ENCODE results near the gene CFAP299. TPM values are rescaled to one million over a fixed set of nuclear protein-coding genes. Genes with fewer than 3 reads are reported as not detected.
"Not testable (repeated sequence)": the region's sequence is repeated elsewhere in the genome, so short reads cannot be mapped to it uniquely, and the experiment has no call there.

CFAP299 gene
- total and polyA plus RNA-seq, 5 experiments from 2014 or later = 0.37 to 0.74 TPM; not detected in 3

DNA sequence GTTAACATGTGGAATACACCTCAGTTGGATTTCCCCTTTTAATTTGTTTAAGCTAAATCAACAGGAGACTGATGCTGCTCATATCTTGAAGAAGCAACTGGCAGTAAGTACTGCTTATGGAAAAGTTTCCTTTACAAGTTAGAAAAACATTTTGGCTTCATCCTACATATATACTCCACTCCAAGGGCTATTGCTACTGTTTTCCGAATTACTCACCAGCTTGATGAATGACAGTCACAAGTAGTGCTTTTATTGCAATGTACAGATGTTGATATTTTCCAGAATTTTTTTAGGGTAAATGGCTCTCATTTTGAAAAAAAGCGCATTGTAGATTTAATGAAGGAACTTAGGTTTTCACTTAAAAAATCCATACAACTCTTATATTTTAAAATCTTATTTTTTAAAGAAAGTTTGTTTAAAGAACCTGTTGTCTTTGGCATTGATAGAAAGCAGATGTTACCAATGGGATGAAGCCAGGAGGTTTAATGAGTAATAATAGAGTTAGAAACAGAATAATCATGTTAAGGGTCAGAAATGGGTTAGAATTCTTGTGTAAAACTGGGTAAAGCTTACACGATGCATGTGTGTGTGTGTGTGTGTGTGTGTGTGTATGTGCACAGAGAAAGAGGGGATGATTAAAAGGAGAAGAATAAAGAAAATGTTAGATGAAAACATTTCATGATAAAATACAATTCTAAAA, 272.9 kb downstream of the CFAP299 start:
- no peak for ATAC-seq
- Mint-ChIP-seq H3K4me1 (peaks cover 2 to 23% (median 13%) of the 10 kb centered on the region in 4 donors), H3K27me3 (no peaks in the 10 kb centered on the region), H3K4me3 (no peak overlapping the region), H3K36me3 (no peaks in the 10 kb centered on the region), H3K27ac (no peak overlapping the region), H3K9me3 (peaks cover 0 to 8% (median 0%) of the 10 kb centered on the region in 9 donors)
- POLR2A ChIA-PET = no interaction called here
- DNase-seq = no peak

DNA sequence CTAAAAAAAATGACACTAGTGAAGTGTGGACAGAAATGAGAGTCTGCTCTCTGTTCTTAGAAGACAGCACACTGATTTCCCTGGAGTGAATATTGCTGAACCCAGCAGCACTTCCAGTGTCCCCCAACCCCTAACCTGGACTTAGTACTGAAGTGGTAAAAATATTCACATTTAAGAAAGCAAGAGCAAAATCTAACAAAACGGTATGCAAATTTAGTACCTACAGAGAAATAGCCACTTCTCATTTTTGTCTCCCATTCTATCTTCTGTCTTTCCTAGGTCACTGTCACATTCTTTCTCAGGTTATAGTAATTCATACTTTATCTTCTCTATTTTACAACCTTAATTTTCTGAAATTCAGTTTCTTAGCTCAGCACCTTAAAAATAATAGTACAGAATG, 274.7 kb downstream of the CFAP299 start:
- POLR2A ChIA-PET = no interaction called here
- no peak for ATAC-seq
- DNase-seq = no peak
- no peak overlapping the region for H3K4me3 Mint-ChIP-seq
- peak overlapping the region in 1 of 10 donors; percentile 61 for H3K27ac Mint-ChIP-seq
- peaks cover 0 to 8% (median 0%) of the 10 kb centered on the region in 9 donors for H3K9me3 Mint-ChIP-seq
- no peaks in the 10 kb centered on the region for H3K27me3 Mint-ChIP-seq
- H3K36me3 Mint-ChIP-seq = no peaks in the 10 kb centered on the region
- peaks cover 4 to 23% (median 9%) of the 10 kb centered on the region in 4 donors for H3K4me1 Mint-ChIP-seq

DNA sequence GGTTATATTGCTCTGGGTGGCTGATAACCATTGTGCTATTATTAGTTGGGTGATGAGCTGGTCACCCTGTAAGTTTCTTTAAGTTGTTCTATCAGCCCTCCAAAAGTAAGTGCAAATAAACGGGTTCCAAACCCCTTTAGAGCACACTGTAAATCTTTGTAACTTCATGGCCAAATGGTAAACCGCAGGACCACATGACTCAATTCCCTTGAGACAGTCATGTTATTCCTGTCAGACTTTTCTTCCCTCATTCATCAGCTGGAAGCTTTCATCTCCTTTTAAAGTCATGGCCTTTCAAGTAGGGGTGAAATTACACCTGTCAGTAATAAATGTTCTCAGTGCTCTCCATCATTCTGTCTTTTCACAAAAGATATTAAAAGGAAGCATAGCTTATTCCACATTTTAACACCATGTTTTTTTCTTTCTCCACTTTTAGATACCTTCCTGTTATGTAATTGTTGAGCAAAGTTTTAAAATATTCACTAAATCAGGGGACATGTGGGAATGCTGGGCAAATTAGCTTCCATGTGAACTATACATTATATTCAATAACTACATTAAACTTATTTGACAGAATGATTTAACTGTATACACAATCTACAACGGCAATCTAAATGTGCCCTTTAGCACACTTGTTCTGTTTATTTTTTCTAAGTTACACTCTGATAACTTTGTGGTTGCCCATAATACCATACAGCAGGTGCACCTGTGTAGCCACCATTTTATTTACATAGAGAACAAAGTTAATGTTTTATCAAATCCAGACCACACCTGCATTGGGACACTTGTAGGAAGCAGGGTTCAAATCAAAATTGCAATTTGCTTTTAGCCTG, 275.5 kb downstream of the CFAP299 start:
- Mint-ChIP-seq H3K27ac (peak overlapping the region in 4 of 10 donors; percentile 14 to 71 (median 44)), H3K27me3 (no peaks in the 10 kb centered on the region), H3K4me3 (peak overlapping the region in 1 of 10 donors; percentile 56), H3K36me3 (no peaks in the 10 kb centered on the region), H3K9me3 (peaks cover 0 to 8% (median 0%) of the 10 kb centered on the region in 9 donors), H3K4me1 (peaks cover 4 to 23% (median 9%) of the 10 kb centered on the region in 4 donors)
- peak in 1 of 10 donors; percentile 25 for DNase-seq
- no peak for ATAC-seq
- POLR2A ChIA-PET = interaction anchor here (0.6 kb wide), 1 partner anchor 58 kb away, joined by 4 read pairs; no protein-coding TSS in a partner anchor

DNA sequence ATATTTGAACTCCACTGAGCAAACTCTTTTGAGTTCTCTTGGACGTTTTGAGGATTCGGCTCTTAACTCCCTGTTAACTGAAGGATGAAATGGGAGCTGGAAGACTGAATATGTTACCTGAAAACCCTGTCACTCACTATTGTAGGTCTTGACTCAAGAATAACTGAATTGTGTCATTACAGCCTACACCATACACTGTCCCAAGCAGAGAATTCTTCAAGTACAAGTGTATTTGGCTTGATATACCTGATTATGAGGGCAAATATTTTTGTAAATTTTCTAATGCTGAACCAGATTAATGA, 276.1 kb downstream of the CFAP299 start:
- H3K27me3 Mint-ChIP-seq = no peaks in the 10 kb centered on the region
- POLR2A ChIA-PET = no interaction called here
- no peak overlapping the region for H3K4me3 Mint-ChIP-seq

DNA sequence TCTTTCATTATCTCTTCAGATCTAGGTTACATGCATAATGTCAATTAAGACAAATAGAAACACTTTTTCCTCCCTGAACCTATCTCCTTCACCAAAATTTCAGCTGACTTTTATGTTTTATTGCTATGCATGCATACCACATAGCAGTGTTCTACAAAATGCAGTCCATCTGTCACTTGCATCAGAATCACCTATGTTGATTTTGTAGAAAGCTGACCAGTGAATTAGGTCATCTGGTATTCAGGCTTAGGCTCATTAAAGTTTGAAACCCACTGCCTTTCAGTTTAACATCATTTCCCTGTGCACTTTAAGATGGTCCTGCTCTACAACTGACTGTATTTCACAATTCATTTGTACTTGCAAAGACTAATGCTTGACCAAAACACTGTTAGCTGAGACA, 277.9 kb downstream of the CFAP299 start:
- Mint-ChIP-seq H3K27me3 (no peaks in the 10 kb centered on the region), H3K4me1 (peaks cover 4 to 23% (median 13%) of the 10 kb centered on the region in 4 donors), H3K27ac (no peak overlapping the region), H3K36me3 (no peaks in the 10 kb centered on the region), H3K4me3 (no peak overlapping the region), H3K9me3 (no peaks in the 10 kb centered on the region)
- ATAC-seq (no peak), DNase-seq (no peak)
- POLR2A ChIA-PET = no interaction called here

More for the DNA sequence above, 276.1 kb downstream of the CFAP299 start:
- Mint-ChIP-seq H3K4me1 (peaks cover 4 to 23% (median 9%) of the 10 kb centered on the region in 4 donors), H3K27ac (no peak overlapping the region), H3K36me3 (no peaks in the 10 kb centered on the region), H3K9me3 (peaks cover 0 to 5% (median 0%) of the 10 kb centered on the region in 9 donors)
- DNase-seq (no peak), ATAC-seq (no peak)

DNA sequence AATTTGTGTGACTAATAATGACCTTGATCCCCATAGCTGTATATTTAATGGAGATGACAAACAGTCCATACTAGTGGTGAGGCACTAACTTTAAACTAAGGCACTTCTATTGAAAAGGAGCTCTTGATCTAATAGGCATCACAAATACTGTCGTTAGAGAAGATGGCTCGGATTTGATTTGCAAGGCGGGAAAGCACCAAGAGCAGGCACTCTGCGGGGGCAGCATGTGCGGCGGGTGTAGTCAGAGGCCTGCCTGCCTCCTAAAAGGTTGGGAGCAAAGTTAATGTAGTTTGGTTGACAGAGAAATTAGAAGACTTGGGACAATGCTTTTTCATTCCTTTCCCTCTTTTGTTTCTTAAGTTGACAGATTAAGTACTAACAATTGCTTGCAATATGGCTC, 278.8 kb downstream of the CFAP299 start:
- H3K4me3 Mint-ChIP-seq = no peak overlapping the region
- peaks cover 4 to 27% (median 13%) of the 10 kb centered on the region in 4 donors for H3K4me1 Mint-ChIP-seq
- no peak overlapping the region for H3K27ac Mint-ChIP-seq
- H3K9me3 Mint-ChIP-seq = no peaks in the 10 kb centered on the region
- no peaks in the 10 kb centered on the region for H3K36me3 Mint-ChIP-seq
- ATAC-seq (no peak), DNase-seq (no peak)
- POLR2A ChIA-PET = no interaction called here
- no peaks in the 10 kb centered on the region for H3K27me3 Mint-ChIP-seq

DNA sequence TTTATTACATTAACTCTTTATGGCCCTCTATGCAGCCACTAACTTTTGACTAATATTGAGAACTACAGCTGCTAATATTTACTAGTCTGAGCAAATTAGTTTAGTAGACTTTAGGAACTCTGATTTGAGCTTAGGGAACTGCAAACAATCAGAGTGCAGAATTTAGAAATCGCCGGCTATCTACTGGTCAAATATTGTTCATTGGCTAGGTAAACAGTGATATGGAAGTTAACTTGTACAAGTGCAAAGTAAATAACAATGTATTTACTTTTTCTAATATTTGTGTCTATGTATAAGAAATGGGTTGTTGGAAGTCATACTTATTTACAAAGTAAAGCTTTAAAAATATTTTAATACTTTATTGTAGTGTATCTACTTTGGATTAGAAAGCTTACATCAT, 279.6 kb downstream of the CFAP299 start:
- DNase-seq = no peak
- POLR2A ChIA-PET = interaction anchor here (0.7 kb wide), 1 partner anchor 151 kb away, joined by 3 read pairs; no protein-coding TSS in a partner anchor
- Mint-ChIP-seq H3K36me3 (no peaks in the 10 kb centered on the region), H3K4me1 (peaks cover 4 to 25% (median 13%) of the 10 kb centered on the region in 4 donors), H3K4me3 (no peak overlapping the region), H3K27ac (no peak overlapping the region), H3K27me3 (no peaks in the 10 kb centered on the region), H3K9me3 (no peaks in the 10 kb centered on the region)
- no peak for ATAC-seq

DNA sequence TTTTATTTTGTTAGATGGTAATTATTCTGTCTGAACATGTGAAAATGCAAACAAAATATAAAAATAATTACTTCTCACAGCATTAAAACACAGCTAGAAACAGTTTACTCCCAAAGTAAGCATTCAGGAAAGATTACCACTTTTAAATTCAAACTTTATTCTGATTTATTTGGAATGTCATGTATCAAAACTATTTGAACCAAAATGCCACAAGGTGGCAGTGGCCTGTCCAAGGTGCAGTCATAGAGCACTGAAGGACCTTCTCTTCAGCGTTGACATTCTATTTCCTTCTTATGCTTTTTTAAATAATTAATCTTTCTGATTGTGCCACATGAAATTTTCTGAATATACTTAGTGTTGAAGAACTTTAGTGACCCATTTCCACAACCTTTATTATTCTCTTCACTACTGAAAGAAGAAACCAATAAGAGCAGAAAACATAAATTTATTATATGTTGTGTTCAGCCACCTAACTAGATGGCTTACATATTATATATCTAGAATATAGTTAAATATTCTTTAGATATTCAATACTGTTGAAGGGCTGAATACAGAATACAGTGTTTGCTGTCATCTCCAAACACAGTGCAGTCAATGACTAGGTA, 283.6 kb downstream of the CFAP299 start:
- peaks cover 0 to 10% (median 10%) of the 10 kb centered on the region in 3 donors for H3K36me3 Mint-ChIP-seq
- H3K27ac Mint-ChIP-seq = no peak overlapping the region
- H3K27me3 Mint-ChIP-seq = no peaks in the 10 kb centered on the region
- POLR2A ChIA-PET = no interaction called here
- H3K4me3 Mint-ChIP-seq = no peak overlapping the region
- H3K9me3 Mint-ChIP-seq = peaks cover 5 to 18% (median 13%) of the 10 kb centered on the region in 9 donors
- ATAC-seq (no peak), DNase-seq (no peak)
- H3K4me1 Mint-ChIP-seq = peaks cover 3 to 6% (median 4%) of the 10 kb centered on the region in 4 donors

DNA sequence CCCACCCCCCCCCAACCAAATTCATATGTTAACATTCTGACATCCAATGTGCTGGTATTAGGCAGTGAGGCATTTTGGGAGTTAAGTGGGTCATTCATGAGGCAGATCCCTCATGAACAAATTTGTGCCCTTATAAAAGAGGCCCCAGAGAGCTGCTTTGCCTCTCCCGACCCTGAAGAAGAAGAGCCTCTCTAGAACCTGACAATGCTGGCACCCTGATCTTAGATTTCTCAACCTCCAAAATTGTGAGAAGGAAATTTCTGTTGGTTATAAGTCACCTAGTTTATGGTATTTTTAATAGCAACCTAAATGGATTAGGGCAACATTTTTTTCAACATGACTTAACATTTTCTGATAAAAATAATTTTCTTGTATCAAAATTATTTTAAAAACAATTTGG, 296.3 kb downstream of the CFAP299 start:
- no peaks in the 10 kb centered on the region for H3K27me3 Mint-ChIP-seq
- peaks cover 0 to 11% (median 7%) of the 10 kb centered on the region in 3 donors for H3K36me3 Mint-ChIP-seq
- peaks cover 0 to 21% (median 13%) of the 10 kb centered on the region in 9 donors for H3K9me3 Mint-ChIP-seq
- no peak for ATAC-seq
- DNase-seq = no peak
- POLR2A ChIA-PET = no interaction called here
- H3K4me3 Mint-ChIP-seq = no peak overlapping the region
- no peak overlapping the region for H3K27ac Mint-ChIP-seq
- H3K4me1 Mint-ChIP-seq = no peaks in the 10 kb centered on the region

DNA sequence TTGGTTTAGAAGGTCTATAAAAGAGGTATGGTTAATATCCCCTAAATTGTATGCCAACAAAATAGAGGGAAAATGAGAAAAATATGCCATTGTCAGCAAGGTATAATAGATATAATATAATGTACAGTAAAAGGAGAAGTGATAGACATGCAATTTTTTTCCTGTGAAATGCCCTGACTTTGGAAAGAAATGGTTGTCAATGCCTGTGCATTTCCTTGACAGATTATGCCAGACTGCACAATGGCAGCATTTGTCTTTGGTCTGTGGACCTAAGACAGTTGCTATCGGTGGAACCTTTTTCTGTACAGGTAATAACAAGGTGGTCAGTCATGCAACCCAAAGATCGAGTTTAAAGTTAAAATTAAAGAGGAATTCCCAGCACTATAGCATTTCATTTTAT, 301.7 kb downstream of the CFAP299 start:
- H3K9me3 Mint-ChIP-seq = peaks cover 0 to 3% (median 0%) of the 10 kb centered on the region in 9 donors

DNA sequence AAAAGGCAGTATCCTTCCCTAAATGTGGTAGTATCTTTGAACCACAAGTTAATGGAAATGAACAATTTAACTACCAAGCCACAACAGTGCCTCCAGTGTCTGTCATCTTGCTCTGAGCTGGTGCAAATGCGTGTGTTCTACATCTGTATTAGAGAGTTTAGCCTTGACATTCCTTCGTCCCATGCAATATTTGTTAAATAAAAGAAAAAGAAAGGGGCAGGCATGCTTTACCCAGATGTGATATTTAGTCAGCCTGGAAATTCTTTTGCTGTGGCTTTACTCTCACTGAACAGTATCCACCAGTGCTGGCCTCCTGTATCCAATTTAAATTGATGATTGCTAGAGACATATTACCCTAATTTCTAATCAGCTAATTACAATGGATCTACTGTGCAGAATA, 310.5 kb downstream of the CFAP299 start:
- DNase-seq = no peak
- no peak overlapping the region for H3K27ac Mint-ChIP-seq
- H3K36me3 Mint-ChIP-seq = no peaks in the 10 kb centered on the region
- no peak for ATAC-seq
- H3K27me3 Mint-ChIP-seq = no peaks in the 10 kb centered on the region
- H3K9me3 Mint-ChIP-seq = no peaks in the 10 kb centered on the region
- H3K4me3 Mint-ChIP-seq = no peak overlapping the region
- POLR2A ChIA-PET = interaction anchor here (0.6 kb wide), 1 partner anchor 153 kb away, joined by 4 read pairs; no protein-coding TSS in a partner anchor
- peaks cover 0 to 2% (median 0%) of the 10 kb centered on the region in 4 donors for H3K4me1 Mint-ChIP-seq

More for the DNA sequence above, 301.7 kb downstream of the CFAP299 start:
- POLR2A ChIA-PET = no interaction called here
- no peak for ATAC-seq
- Mint-ChIP-seq H3K27ac (no peak overlapping the region), H3K4me1 (no peaks in the 10 kb centered on the region), H3K36me3 (peaks cover 0 to 6% (median 0%) of the 10 kb centered on the region in 3 donors), H3K27me3 (no peaks in the 10 kb centered on the region), H3K4me3 (no peak overlapping the region)
- DNase-seq = no peak

DNA sequence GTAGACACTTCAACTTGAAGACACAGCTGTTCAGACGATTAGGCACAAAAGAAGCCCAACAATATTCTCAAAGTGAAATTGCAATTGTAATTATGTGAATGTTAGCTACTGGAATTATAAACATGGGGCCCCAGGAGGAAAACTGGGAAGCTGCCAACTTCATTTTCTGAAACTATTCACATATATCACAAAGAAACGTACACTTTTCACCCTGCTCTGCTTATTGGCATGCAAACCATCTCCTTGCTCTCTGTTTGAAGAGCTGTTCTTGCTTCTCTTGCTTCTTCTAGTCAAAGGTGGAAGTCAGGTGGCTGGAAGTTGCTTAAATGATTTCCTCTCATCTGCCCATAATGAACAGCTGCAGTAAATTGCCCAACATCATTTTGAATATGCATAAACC, 320.1 kb downstream of the CFAP299 start:
- no peak for DNase-seq
- H3K4me3 Mint-ChIP-seq = no peak overlapping the region
- peaks cover 0 to 5% (median 0%) of the 10 kb centered on the region in 3 donors for H3K36me3 Mint-ChIP-seq
- no peak for ATAC-seq
- POLR2A ChIA-PET = no interaction called here
- H3K9me3 Mint-ChIP-seq = peaks cover 0 to 11% (median 0%) of the 10 kb centered on the region in 9 donors
- no peak overlapping the region for H3K27ac Mint-ChIP-seq
- H3K27me3 Mint-ChIP-seq = peaks cover 0 to 1% (median 0%) of the 10 kb centered on the region in 5 donors
- H3K4me1 Mint-ChIP-seq = peaks cover 0 to 2% (median under 1%) of the 10 kb centered on the region in 4 donors

DNA sequence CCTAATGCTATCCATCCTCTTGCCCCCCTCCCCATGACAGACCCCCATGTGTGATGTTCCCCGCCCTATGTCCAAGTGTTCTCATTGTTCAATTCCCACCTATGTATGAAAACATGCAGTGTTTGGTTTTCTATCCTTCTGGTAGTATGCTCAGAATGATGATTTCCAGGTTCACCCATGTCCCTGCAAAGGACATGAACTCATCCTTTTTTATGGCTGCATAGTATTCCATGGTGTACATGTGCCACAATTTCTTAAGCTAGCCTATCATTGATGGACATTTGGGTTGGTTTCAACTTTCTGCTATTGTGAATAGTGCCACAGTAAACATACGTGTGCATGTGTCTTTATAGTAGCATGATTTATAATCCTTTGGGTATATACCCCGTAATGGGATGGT, 334.6 kb downstream of the CFAP299 start:
- DNase-seq, H3K27ac Mint-ChIP-seq, ATAC-seq, POLR2A ChIA-PET, H3K4me1 Mint-ChIP-seq, H3K27me3 Mint-ChIP-seq, H3K4me3 Mint-ChIP-seq, H3K36me3 Mint-ChIP-seq: not testable (repeated sequence)
- H3K9me3 Mint-ChIP-seq = peaks cover 0 to 14% (median 3%) of the 10 kb centered on the region in 9 donors

Data from naive thymus-derived CD8-positive, alpha-beta T cell (primary cell).